ENCODE results near the gene BRME1. TPM values are rescaled to one million over a fixed set of nuclear protein-coding genes. Genes with fewer than 3 reads are reported as not detected.
A peak's percentile ranks its signal among the peaks of the same experiment; 100 is the strongest.

BRME1 gene
- total and polyA plus RNA-seq, 4 donors = 1.8 to 3.1 (median 2.2) TPM

DNA sequence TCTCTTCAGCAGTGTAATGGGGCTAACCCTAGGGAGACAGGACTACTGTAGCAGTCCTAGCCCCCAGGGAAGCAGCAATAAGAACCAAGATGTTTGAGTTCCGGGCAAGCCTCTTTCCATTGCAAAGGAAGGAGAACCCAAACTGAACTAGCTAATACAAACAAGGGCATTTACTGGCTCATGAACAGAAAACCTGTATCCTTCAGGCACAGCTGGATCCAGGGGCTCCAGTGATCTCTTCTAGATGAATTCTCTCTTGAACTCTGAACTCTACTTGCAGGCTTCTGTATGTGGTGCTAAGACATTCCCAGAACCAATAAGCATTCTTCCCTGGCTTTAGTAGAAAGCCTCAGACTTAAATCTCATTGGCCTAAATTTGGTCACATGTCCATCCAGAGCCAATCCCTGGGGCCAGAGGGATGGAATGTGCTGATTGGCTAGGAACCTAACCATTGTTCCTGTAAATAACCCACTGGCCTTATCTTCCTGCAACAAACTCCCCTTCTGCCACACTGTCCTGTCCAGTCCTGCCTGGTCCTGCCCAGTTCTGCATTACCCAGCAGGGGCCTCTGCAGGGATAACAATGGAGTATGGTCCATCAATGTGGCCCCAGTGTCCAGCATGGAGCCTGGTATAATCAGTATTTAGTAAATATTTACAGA is 36.2 kb upstream of the BRME1 start:
- no peak for ATAC-seq (ENCODE audit: low FRiP score)
- Histone ChIP-seq H3K27ac (ENCODE audit: low read depth in 1 of 2, low read length in 2 of 2) (no peak overlapping the region), H3K4me3 (ENCODE audit: low read length in 2 of 2) (no peak overlapping the region), H3K36me3 (ENCODE audit: control insufficient read depth in 1 of 2, insufficient read depth in 2 of 2, low read length in 1 of 2) (no peaks in the 10 kb centered on the region), H3K4me1 (ENCODE audit: control insufficient read depth in 1 of 2, insufficient read depth in 2 of 2, low read length in 2 of 2) (no peaks in the 10 kb centered on the region), H3K27me3 (ENCODE audit: control insufficient read depth in 1 of 2, insufficient read depth in 2 of 2, low read length in 1 of 2) (no peaks in the 10 kb centered on the region), H3K9me3 (ENCODE audit: control insufficient read depth, low read length) (no peaks in the 10 kb centered on the region)
- WGBS, 2 donors = 94 to 100% methylated on average over 1 of the region's 1 CpG
- DNase-seq = no peak
- intact Hi-C loops (cut with DNase I) = no loop called here

DNA sequence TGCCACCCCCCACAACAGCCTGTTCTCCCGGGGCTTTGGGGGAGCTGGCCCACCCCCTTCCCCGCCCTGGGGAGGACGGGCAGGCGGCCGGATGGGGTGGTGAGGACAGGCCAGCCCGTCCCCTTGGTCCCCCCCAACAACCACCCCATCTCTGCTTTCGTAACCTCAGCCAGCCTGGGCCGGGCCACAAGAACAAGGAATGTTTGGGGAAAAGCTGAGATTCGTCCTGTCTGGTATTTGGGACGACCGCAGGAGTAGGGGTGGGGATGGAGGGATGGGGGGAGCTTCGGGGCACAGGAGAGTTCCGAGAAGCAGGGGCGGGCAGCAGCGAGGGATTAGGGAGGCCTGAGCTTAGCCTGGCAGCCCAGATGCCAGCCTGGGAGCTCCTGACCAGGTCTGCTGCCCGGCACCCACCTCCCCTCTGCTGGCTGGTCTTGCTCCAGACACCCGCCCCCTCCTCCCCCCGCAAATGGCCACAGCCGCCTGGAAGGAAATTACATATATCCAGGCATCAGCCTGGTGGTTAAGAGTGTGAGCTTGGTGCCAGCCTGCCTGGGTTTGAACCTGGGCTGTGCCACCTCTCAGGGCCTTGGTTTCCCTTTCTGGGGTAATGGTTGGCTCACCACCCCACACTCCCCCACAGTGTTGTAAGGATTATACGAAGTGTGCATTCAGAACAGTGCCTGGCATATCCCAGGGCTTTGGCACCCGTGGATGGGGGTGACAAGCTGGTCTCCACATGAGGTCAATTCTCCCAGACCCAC is 32.6 kb upstream of the BRME1 start, which contains the start of gene PODNL1:
TSS of gene PODNL1 (minus strand) at position 117 of the 764 bp plus-strand sequence. CDS start 236 bp downstream, outside the sequence.
- intact Hi-C loops (cut with DNase I) = no loop called here

DNA sequence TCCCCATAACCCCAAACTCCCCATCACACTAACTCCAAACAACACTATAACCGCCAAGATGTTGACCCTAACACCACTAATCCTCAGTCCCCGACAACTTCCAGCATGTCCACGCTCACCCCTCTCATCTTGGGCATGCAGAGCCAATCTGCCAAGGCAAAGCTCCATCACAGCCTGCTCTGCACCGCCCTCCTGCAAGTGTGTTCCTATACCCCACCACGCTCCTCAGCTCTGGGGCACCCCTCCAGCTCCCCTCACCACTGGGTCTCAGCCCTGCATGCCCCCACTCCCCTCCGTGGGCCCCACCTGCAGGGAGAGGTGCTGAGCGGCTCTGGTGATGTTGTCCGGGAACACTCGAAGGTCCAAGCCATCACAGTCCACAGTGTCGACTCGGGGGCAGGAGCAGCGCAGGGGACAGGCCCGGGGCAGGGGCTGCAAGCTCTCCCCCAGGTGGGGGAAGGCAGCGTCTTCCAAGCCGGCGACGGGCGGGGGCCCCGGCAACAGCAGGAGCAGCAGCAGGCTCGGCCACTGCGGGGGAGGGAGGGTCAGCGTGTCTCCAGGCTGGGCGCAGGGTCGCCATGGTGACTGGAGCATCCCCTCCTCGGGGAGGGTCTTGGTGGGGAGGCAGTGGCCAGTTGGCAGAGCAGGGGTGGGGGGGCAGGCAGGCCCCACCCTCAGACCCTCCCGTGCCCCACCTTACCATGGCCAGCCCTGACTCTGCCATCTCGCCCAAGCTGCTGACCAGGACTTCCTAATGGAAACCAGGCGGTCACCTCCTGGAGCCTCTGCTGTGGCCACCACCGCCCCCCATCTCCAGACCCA is 31.8 kb upstream of the BRME1 start:
- intact Hi-C loops (cut with DNase I) = no loop called here
- Histone ChIP-seq H3K36me3 (ENCODE audit: control insufficient read depth in 1 of 2, insufficient read depth in 2 of 2, low read length in 1 of 2) (no peaks in the 10 kb centered on the region), H3K27ac (ENCODE audit: low read depth in 1 of 2, low read length in 2 of 2) (no peak overlapping the region), H3K4me3 (ENCODE audit: low read length in 2 of 2) (peak overlapping the region in 1 of 2 donors; percentile 14), H3K27me3 (ENCODE audit: control insufficient read depth in 1 of 2, insufficient read depth in 2 of 2, low read length in 1 of 2) (no peaks in the 10 kb centered on the region), H3K4me1 (ENCODE audit: control insufficient read depth in 1 of 2, insufficient read depth in 2 of 2, low read length in 2 of 2) (no peaks in the 10 kb centered on the region), H3K9me3 (ENCODE audit: control insufficient read depth, low read length) (no peaks in the 10 kb centered on the region)
- peak; percentile 60 for ATAC-seq (ENCODE audit: low FRiP score)
- no peak for DNase-seq
- 5% methylated on average over 28 to 29 of the region's 29 CpGs for WGBS, 2 donors

More for the DNA sequence above, 32.6 kb upstream of the BRME1 start, which contains the start of gene PODNL1:
- ATAC-seq (ENCODE audit: low FRiP score) (peak; percentile 69), DNase-seq (peak in 1 of 2 donors; percentile 72)
- no peaks in the 10 kb centered on the region for H3K9me3 ChIP-seq (ENCODE audit: control insufficient read depth, low read length)
- H3K27ac ChIP-seq (ENCODE audit: low read depth in 1 of 2, low read length in 2 of 2) = no peak within 1 kb of the TSS
- H3K4me1 ChIP-seq (ENCODE audit: control insufficient read depth in 1 of 2, insufficient read depth in 2 of 2, low read length in 2 of 2) = no peaks in the 10 kb centered on the region
- H3K36me3 ChIP-seq (ENCODE audit: control insufficient read depth in 1 of 2, insufficient read depth in 2 of 2, low read length in 1 of 2) = no peaks in the 10 kb centered on the region
- H3K4me3 ChIP-seq (ENCODE audit: low read length in 2 of 2) = peak within 1 kb of the TSS in 1 of 2 donors; percentile 14
- no peaks in the 10 kb centered on the region for H3K27me3 ChIP-seq (ENCODE audit: control insufficient read depth in 1 of 2, insufficient read depth in 2 of 2, low read length in 1 of 2)
- 2 to 4% methylated on average over 19 to 21 of the region's 21 CpGs for WGBS, 2 donors

DNA sequence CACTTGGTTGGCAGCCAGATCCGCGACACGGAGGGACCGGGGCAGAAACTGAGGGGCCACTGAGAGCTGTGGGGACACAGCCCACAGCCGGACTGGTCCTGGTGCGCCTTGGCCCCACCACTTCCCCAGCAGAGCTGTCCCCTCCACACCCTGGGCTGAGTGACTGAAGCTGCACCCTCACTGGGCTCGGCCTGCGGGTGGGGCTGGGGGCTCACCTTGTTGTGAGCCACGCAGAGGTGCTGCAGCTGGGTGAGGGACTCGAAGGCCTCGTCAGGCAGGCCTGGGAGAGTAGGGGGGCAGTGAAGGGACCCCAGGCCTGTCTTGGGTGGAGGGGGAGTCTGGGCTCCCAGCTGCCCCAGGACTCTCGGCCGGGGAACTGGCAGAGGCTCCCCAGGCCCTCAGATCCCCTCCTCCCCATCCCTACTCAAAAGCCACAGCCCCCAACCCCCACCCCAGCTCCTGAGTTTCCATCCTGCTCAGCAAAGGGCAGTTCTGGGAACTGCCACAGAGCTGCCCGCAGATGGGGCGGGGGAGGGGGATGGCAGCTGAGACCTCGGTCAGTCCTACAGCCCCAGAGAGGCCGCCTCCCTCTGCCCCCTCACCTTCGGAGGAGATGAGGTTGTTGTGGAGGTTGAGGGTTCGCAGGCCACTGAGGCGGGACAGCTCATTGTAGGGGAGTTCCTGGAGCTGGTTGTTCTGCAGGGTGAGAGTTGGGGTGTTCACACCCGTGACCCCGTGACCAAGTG is 30.0 kb upstream of the BRME1 start:
- 84 to 86% methylated on average over 22 of the region's 22 CpGs for WGBS, 2 donors
- no peak for ATAC-seq (ENCODE audit: low FRiP score)
- intact Hi-C loops (cut with DNase I) = no loop called here
- Histone ChIP-seq H3K4me3 (ENCODE audit: low read length in 2 of 2) (no peak overlapping the region), H3K4me1 (ENCODE audit: control insufficient read depth in 1 of 2, insufficient read depth in 2 of 2, low read length in 2 of 2) (no peaks in the 10 kb centered on the region), H3K36me3 (ENCODE audit: control insufficient read depth in 1 of 2, insufficient read depth in 2 of 2, low read length in 1 of 2) (no peaks in the 10 kb centered on the region), H3K27ac (ENCODE audit: low read depth in 1 of 2, low read length in 2 of 2) (no peak overlapping the region), H3K9me3 (ENCODE audit: control insufficient read depth, low read length) (no peaks in the 10 kb centered on the region), H3K27me3 (ENCODE audit: control insufficient read depth in 1 of 2, insufficient read depth in 2 of 2, low read length in 1 of 2) (no peaks in the 10 kb centered on the region)
- no peak for DNase-seq

DNA sequence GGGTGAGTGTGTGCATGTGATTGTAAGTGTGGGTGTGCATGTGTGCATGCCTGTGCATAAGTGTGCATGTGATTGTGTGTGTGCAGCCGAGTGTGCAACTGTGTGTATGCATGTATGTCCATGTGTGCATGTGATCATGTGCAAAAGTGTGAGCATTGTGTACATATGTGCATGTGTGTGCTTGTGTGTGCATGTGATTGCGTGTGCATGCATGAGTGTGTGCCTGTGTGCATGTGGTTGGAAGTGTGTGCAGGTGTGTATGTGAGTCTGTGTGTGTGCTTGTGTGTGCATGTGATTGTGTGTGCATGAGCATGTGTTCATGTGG is 28.8 kb upstream of the BRME1 start:
- H3K9me3 ChIP-seq (ENCODE audit: control insufficient read depth, low read length) = no peaks in the 10 kb centered on the region
- H3K27ac ChIP-seq (ENCODE audit: low read depth in 1 of 2, low read length in 2 of 2) = no peak overlapping the region
- no peaks in the 10 kb centered on the region for H3K4me1 ChIP-seq (ENCODE audit: control insufficient read depth in 1 of 2, insufficient read depth in 2 of 2, low read length in 2 of 2)
- H3K27me3 ChIP-seq (ENCODE audit: control insufficient read depth in 1 of 2, insufficient read depth in 2 of 2, low read length in 1 of 2) = no peaks in the 10 kb centered on the region
- ATAC-seq (ENCODE audit: low FRiP score) = no peak
- 90 to 93% methylated on average over 2 of the region's 2 CpGs for WGBS, 2 donors
- no peaks in the 10 kb centered on the region for H3K36me3 ChIP-seq (ENCODE audit: control insufficient read depth in 1 of 2, insufficient read depth in 2 of 2, low read length in 1 of 2)
- H3K4me3 ChIP-seq (ENCODE audit: low read length in 2 of 2) = no peak overlapping the region
- DNase-seq = no peak
- intact Hi-C loops (cut with DNase I) = no loop called here

DNA sequence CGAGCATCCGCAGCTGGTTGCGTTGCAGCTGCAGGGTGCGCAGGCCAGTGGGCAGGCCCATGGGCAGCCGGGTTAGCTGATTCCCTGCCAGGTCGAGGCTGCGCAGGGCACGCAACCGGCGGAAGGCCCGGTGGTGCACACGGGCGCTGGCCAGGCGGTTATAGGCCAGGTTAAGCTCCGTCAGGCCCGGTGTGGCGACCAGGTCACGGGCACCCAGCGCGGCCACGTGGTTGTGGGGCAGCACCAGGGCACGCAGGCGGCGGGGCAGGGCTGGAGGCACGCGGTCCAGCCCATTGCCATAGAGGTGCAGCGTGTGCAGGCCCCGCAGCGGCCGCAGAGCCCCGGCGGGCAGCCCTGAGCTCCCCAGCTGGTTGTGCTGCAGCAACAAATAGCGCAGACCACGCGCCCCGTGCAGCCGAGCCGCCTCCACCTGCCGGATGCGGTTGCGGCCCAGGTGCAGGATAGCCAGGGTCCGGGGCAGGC is 27.0 kb upstream of the BRME1 start:
- H3K4me1 ChIP-seq (ENCODE audit: control insufficient read depth in 1 of 2, insufficient read depth in 2 of 2, low read length in 2 of 2) = no peaks in the 10 kb centered on the region
- H3K9me3 ChIP-seq (ENCODE audit: control insufficient read depth, low read length) = no peaks in the 10 kb centered on the region
- peaks cover 0 to under 1% of the 10 kb centered on the region in 2 donors for H3K36me3 ChIP-seq (ENCODE audit: control insufficient read depth in 1 of 2, insufficient read depth in 2 of 2, low read length in 1 of 2)
- ATAC-seq (ENCODE audit: low FRiP score) = no peak
- no peak overlapping the region for H3K27ac ChIP-seq (ENCODE audit: low read depth in 1 of 2, low read length in 2 of 2)
- H3K4me3 ChIP-seq (ENCODE audit: low read length in 2 of 2) = no peak overlapping the region
- intact Hi-C loops (cut with DNase I) = no loop called here
- 91 to 92% methylated on average over 42 of the region's 42 CpGs for WGBS, 2 donors
- H3K27me3 ChIP-seq (ENCODE audit: control insufficient read depth in 1 of 2, insufficient read depth in 2 of 2, low read length in 1 of 2) = no peaks in the 10 kb centered on the region
- DNase-seq = no peak

DNA sequence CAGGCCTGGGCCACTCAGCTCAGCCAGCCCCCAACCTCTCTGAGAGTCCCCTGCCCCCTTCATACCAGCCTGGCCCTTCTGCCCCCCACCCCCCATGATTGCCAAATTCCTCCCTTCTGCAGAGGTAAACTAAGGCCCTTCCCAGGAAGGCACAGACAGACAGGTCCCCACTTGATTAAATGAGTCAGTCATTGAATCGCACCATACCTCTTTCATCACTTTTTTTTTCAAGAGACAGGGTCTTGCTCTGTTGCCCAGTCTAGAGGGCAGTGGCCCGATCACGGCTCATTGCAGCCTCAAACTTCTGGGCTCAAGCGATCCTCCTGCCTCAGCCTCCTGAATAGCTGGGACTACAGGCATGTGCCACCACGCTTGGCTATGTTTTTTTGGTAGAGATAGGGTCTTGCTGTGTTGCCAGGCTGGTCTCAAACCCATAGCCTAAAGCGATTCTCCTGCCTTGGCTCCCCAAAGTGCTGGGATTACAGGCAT is 26.3 kb upstream of the BRME1 start:
- H3K36me3 ChIP-seq (ENCODE audit: control insufficient read depth in 1 of 2, insufficient read depth in 2 of 2, low read length in 1 of 2) = peaks cover 0 to 2% of the 10 kb centered on the region in 2 donors
- 90 to 93% methylated on average over 6 of the region's 6 CpGs for WGBS, 2 donors
- DNase-seq (no peak), ATAC-seq (ENCODE audit: low FRiP score) (no peak)
- no peaks in the 10 kb centered on the region for H3K4me1 ChIP-seq (ENCODE audit: control insufficient read depth in 1 of 2, insufficient read depth in 2 of 2, low read length in 2 of 2)
- no peaks in the 10 kb centered on the region for H3K27me3 ChIP-seq (ENCODE audit: control insufficient read depth in 1 of 2, insufficient read depth in 2 of 2, low read length in 1 of 2)
- intact Hi-C loops (cut with DNase I) = no loop called here
- no peak overlapping the region for H3K4me3 ChIP-seq (ENCODE audit: low read length in 2 of 2)
- H3K9me3 ChIP-seq (ENCODE audit: control insufficient read depth, low read length) = no peaks in the 10 kb centered on the region
- H3K27ac ChIP-seq (ENCODE audit: low read depth in 1 of 2, low read length in 2 of 2) = no peak overlapping the region
